PC-3 (cell line): ENCODE measurements around the gene ZNF680.

Experiments
- EZH2 ChIP-seq: fragments of 300-600 bp; sonication (generic); IDR thresholded peaks from one replicate; pipeline ENCODE4 v1.6.1; 2017; ENCODE audit warnings: antibody characterized with exemption, mild to moderate bottlenecking, low read length; ENCODE audit not compliant: unreplicated experiment
- TF ChIP-seq, protein P1 (sequence below): fragments of 300-600 bp; sonication (generic); conservative IDR thresholded peaks from 2 replicates; pipeline ENCODE4 v1.5.1; 2017; ENCODE audit warnings: antibody characterized with exemption, low read depth, mild to moderate bottlenecking, low read length

DNA sequence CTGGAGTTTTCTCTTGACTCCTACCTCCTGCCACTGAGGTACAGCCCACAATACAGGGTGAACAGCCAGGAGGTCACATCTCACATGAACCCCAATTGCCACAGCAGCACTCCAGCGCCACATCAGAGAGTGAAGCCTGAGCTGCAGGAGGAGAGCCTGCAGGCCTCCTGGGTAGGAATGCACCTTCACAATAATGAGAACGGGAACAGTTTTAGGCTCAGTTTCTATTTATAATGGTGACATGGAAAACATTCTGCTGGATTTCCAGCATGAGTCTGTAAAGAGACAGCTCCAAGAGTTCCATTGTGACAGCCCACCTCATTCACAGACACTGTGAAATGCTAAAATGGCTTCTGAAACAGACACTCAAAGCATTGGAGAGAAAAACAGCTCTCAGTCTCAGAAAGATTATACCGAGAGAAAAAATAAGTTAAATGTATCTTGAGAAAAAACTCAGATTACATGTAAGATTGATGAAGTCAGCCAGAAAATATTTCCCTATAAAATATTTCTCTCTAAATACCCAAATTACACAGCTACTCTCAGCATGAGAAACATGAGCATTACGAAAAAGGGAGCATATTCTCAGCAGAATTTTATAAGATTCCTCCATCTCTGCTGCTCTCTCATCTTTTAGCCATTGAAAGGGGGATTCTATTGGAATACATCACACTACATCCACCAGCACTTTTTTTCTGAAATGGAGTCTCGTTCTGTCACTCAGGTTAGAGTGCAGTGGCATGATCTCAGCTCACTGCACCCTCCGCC lies 11.3 kb downstream of the ZNF680 start:
- TF ChIP-seq, protein P1, sequence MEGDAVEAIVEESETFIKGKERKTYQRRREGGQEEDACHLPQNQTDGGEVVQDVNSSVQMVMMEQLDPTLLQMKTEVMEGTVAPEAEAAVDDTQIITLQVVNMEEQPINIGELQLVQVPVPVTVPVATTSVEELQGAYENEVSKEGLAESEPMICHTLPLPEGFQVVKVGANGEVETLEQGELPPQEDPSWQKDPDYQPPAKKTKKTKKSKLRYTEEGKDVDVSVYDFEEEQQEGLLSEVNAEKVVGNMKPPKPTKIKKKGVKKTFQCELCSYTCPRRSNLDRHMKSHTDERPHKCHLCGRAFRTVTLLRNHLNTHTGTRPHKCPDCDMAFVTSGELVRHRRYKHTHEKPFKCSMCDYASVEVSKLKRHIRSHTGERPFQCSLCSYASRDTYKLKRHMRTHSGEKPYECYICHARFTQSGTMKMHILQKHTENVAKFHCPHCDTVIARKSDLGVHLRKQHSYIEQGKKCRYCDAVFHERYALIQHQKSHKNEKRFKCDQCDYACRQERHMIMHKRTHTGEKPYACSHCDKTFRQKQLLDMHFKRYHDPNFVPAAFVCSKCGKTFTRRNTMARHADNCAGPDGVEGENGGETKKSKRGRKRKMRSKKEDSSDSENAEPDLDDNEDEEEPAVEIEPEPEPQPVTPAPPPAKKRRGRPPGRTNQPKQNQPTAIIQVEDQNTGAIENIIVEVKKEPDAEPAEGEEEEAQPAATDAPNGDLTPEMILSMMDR: no peak
- no peak for TF ChIP-seq EZH2
